Endothelial cell of umbilical vein (primary cell): ENCODE measurements around the gene FNDC3A.

ENCODE experiments used
- GATA2 ChIP-seq: IDR thresholded peaks from 2 replicates; pipeline ENCODE4 v1.7.0; 2011; ENCODE audit warnings: low read depth, mild to moderate bottlenecking, moderate library complexity, mixed read lengths, low read length; ENCODE audit not compliant: insufficient read length, insufficient read depth
- POLR2A ChIP-seq: IDR thresholded peaks from 2 replicates; pipeline ENCODE4 v1.6.1; 2012; ENCODE audit warnings: low read depth, mild to moderate bottlenecking, control low read depth, low read length
- POLR2AphosphoS5 ChIP-seq: IDR thresholded peaks from 2 replicates; pipeline ENCODE4 v1.6.1; 2012; ENCODE audit warnings: low read depth, mild to moderate bottlenecking, control low read depth, low read length, moderate library complexity; ENCODE audit not compliant: insufficient read depth
- TF ChIP-seq, protein P1 (sequence below), 2 donors: IDR thresholded peaks; 1 replicate in 1 of 2; 2 replicates in 1 of 2; pipeline ENCODE4 v1.5.1; 2011; ENCODE audit warnings: low read length in 2 of 2, mild to moderate bottlenecking in 2 of 2, moderate library complexity in 2 of 2, control low read depth in 1 of 2, inconsistent platforms in 1 of 2, low read depth in 1 of 2; ENCODE audit not compliant: insufficient read depth in 1 of 2; ENCODE audit errors: extremely low read depth in 1 of 2

DNA sequence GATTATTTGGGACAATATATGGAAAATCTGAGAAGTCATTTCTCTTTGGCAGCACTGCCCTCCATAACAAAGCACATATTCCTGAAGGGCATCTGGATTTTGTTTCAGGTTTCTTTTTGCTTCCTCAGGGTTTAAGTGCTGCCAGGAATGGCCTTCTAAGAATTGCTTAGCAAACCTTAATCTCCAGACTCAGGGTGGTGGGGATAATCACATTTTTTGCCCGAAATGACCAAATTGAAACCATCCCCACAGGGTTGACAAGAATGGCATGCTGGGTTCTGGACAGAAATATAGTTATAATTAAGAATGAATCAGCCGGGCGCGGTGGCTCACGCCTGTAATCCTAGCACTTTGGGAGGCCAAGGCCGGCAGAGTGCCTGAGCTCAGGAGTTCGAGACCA, 265.6 kb downstream of the FNDC3A start:
- no peak for TF ChIP-seq GATA2
- TF ChIP-seq, protein P1, sequence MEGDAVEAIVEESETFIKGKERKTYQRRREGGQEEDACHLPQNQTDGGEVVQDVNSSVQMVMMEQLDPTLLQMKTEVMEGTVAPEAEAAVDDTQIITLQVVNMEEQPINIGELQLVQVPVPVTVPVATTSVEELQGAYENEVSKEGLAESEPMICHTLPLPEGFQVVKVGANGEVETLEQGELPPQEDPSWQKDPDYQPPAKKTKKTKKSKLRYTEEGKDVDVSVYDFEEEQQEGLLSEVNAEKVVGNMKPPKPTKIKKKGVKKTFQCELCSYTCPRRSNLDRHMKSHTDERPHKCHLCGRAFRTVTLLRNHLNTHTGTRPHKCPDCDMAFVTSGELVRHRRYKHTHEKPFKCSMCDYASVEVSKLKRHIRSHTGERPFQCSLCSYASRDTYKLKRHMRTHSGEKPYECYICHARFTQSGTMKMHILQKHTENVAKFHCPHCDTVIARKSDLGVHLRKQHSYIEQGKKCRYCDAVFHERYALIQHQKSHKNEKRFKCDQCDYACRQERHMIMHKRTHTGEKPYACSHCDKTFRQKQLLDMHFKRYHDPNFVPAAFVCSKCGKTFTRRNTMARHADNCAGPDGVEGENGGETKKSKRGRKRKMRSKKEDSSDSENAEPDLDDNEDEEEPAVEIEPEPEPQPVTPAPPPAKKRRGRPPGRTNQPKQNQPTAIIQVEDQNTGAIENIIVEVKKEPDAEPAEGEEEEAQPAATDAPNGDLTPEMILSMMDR (IDR thresholded peaks at IDR 0.05; ENCODE audit: extremely low read depth in 1 of 2, insufficient read depth in 1 of 2, low read depth in 1 of 2, low read length in 2 of 2) = no peak
- no peak for TF ChIP-seq POLR2AphosphoS5
- no peak for TF ChIP-seq POLR2A
